ENCODE measurements around the gene PAEP.

GRCh38 chr9:135572233-135572632 is 10.7 kb downstream of the PAEP start:
- TF ChIP-seq SIN3A (IDR thresholded peaks at IDR 0.05; ENCODE audit: borderline replicate concordance, insufficient read depth, low read length) (no peak), POLR2AphosphoS5 (IDR thresholded peaks at IDR 0.05; ENCODE audit: low read depth, low read length) (no peak), TAF1 (IDR thresholded peaks at IDR 0.05; ENCODE audit: borderline replicate concordance, insufficient read depth, low read length) (no peak), REST (IDR thresholded peaks at IDR 0.05; ENCODE audit: insufficient read depth in 1 of 2, low read depth in 2 of 2, low read length in 2 of 2) (no peak), FOXP2 (optimal IDR thresholded peaks at IDR 0.05; ENCODE audit: borderline replicate concordance, extremely low read depth, extremely low read length, insufficient read depth) (no peak)
